HFFc6 (cell line): ENCODE results near the gene COG6. TPM values are rescaled to one million over a fixed set of nuclear protein-coding genes. Genes with fewer than 3 reads are reported as not detected.
A peak's percentile ranks its signal among the peaks of the same experiment; 100 is the strongest.

Source experiments
- DNase-seq: peaks from one replicate; pipeline ENCODE4 v3.0.0-alpha.2; 2018
- H3K27ac Mint-ChIP-seq: 2 replicates; pipeline ENCODE4 v1.8.0; 2020; ENCODE audit warnings: mild to moderate bottlenecking, mixed read lengths
- H3K27me3 Mint-ChIP-seq: 2 replicates; pipeline ENCODE4 v1.8.0; 2021; ENCODE audit warnings: mild to moderate bottlenecking, moderate library complexity, mixed read lengths; ENCODE audit not compliant: insufficient read depth
- H3K36me3 Mint-ChIP-seq: 2 replicates; pipeline ENCODE4 v1.8.0; 2021; ENCODE audit warnings: low read depth, mixed read lengths
- H3K4me1 Mint-ChIP-seq: 2 replicates; pipeline ENCODE4 v1.8.0; 2020; ENCODE audit warnings: low read depth, mixed read lengths
- H3K4me3 Mint-ChIP-seq: 2 replicates; pipeline ENCODE4 v1.8.0; 2020; ENCODE audit warnings: mild to moderate bottlenecking, moderate library complexity, mixed read lengths
- H3K9me3 Mint-ChIP-seq: 2 replicates; pipeline ENCODE4 v1.8.0; 2020; ENCODE audit warnings: mild to moderate bottlenecking, mixed read lengths
- total RNA-seq, 6 experiments: library from RNA; stranded (reverse); fragmentation: NEBNext Ultra II Directional; extraction: Animal tissue kit (Norgen Biotek cat#: 25700); gene quantifications; 2 replicates in 1 of 6; 3 replicates in 5 of 6; pipeline ENCODE4 v1.2.3, GENCODE V29; 2021
- TF ChIP-seq, protein P1 (sequence below): fragments of 200-600 bp; sonication (generic); IDR thresholded peaks from 2 replicates; pipeline ENCODE4 v1.5.0; 2021; ENCODE audit warnings: antibody characterized with exemption, mild to moderate bottlenecking

COG6 gene
- total RNA-seq, 6 experiments from 2014 or later = 43.1 to 56.0 (median 47.2) TPM

DNA sequence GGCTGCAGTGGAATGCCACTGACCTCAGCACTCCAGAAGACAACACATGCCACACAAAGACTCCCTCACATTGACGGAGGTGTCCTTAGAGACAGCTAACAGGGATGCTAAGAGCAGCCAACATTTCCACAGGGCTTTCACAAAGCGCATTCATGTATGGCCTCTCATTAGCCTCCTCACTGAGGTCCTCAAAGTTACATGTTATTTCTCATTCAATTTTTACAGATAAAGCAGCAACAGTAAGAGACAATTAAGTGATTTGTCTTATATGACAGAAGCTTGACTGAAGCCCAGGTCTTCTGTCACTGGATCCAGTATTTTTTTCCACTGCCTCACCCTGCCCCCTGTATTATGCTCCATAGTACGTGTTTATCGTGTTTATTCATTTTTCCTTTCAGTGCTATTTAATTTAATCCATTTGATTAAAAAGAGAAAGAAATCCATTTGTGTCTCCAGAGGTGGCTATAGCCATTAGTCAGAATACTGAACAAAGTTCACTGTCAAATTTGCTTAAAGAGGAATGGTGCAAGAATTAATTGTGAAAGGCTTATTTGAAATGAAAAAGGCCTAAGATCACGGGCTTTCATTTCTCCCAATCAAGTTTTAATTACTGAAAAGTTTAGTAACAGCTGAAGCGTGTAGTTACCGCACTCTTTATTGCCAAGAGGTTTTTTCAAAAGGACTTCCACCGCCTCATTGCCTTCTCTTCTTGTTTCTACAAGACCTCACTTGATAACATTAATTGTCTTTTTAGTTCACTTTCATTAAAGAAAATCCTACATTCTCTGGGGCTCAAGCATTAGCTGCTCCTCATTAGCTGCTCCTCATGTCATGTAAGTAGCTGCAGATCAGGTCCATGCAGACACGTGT is 115.0 kb downstream of the COG6 start:
- Mint-ChIP-seq H3K4me3 (no peak overlapping the region), H3K27ac (no peak overlapping the region)

DNA sequence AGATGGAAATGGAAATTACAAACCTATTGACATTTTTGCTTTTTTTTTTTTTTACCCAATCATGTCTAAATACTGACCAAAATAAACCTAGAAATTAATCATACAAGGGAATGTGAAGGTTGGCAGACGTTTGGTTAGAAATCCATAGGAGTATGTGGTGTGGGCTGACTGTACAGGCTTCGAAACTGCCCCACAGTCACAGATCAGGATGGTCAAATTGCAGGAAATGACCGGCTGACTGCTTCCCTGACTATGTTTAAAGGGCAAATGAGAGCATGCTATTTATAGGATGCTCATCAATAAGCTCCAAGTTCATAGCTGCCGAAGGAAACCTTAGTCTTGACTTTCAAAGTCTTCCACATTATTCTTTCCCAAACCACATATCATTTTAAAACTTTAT is 118.4 kb downstream of the COG6 start:
- Mint-ChIP-seq H3K27ac (peak overlapping the region; percentile 78), H3K4me3 (peak overlapping the region; percentile 34; the same call in 1 of the 2 replicates), H3K27me3 (0 out of 2 replicates have a peak, but pooled peaks cover 1% of the 10 kb centered on the region), H3K9me3 (peaks cover 10% of the 10 kb centered on the region), H3K4me1 (peaks cover 68% of the 10 kb centered on the region), H3K36me3 (peaks cover 9% of the 10 kb centered on the region)
- TF ChIP-seq, protein P1, sequence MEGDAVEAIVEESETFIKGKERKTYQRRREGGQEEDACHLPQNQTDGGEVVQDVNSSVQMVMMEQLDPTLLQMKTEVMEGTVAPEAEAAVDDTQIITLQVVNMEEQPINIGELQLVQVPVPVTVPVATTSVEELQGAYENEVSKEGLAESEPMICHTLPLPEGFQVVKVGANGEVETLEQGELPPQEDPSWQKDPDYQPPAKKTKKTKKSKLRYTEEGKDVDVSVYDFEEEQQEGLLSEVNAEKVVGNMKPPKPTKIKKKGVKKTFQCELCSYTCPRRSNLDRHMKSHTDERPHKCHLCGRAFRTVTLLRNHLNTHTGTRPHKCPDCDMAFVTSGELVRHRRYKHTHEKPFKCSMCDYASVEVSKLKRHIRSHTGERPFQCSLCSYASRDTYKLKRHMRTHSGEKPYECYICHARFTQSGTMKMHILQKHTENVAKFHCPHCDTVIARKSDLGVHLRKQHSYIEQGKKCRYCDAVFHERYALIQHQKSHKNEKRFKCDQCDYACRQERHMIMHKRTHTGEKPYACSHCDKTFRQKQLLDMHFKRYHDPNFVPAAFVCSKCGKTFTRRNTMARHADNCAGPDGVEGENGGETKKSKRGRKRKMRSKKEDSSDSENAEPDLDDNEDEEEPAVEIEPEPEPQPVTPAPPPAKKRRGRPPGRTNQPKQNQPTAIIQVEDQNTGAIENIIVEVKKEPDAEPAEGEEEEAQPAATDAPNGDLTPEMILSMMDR = no peak
- DNase-seq = peak; percentile 74

More for the DNA sequence above, 115.0 kb downstream of the COG6 start:
- Mint-ChIP-seq H3K36me3 (no peaks in the 10 kb centered on the region), H3K9me3 (no peaks in the 10 kb centered on the region), H3K4me1 (peaks cover 37% of the 10 kb centered on the region), H3K27me3 (no peaks in the 10 kb centered on the region)
- TF ChIP-seq, protein P1 = no peak
- no peak for DNase-seq

DNA sequence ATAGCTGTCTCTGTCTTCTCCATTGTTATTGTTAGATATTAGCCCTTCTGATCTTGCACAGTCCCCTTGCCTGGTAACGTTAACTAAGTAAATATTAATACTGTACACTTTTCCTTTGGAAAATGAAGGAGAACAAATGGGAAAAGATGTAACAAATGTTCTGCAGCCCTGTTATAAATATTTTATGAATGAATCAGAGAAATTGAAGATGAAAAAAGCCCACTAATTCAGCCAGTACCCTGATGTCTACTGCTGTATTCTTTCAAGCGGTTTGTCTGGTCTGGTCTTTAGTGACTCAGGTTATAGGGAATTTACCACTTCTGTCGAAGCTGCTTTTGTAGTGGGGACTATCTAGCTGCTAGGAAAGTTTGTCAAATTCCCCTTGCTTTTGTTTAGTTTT is 121.0 kb downstream of the COG6 start:
- TF ChIP-seq, protein P1 = no peak
- Mint-ChIP-seq H3K9me3 (peaks cover 10% of the 10 kb centered on the region), H3K36me3 (peaks cover 9% of the 10 kb centered on the region), H3K4me1 (peaks cover 87% of the 10 kb centered on the region), H3K4me3 (peak overlapping the region; percentile 58), H3K27ac (peak overlapping the region; percentile 86), H3K27me3 (0 out of 2 replicates have a peak, but pooled peaks cover 1% of the 10 kb centered on the region)
- peak; percentile 83 for DNase-seq

DNA sequence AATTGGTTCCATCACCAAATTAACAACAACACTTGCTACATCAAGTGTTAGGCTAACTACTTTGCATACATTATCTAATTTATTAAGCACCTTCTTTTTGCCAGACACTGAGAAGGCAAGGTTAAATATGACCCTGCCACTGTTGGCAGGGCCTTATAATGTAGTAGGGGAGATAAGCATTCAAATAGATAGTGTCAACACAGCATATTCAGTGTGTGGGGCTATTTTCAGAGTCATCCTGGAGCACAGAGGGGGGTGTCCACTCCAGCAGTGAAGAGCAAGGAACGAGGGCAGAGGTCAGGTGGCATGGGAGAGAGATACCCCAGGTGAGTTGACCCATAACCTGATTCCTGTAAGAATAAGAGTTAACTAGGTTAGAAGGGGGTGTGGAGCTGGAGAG is 121.6 kb downstream of the COG6 start:
- H3K27me3 Mint-ChIP-seq = 0 out of 2 replicates have a peak, but pooled peaks cover 1% of the 10 kb centered on the region
- H3K27ac Mint-ChIP-seq = peak overlapping the region; percentile 86
- peak overlapping the region; percentile 58 for H3K4me3 Mint-ChIP-seq
- H3K36me3 Mint-ChIP-seq = peaks cover 9% of the 10 kb centered on the region
- H3K9me3 Mint-ChIP-seq = peaks cover 10% of the 10 kb centered on the region
- TF ChIP-seq, protein P1 = no peak
- peaks cover 87% of the 10 kb centered on the region for H3K4me1 Mint-ChIP-seq
- no peak for DNase-seq

DNA sequence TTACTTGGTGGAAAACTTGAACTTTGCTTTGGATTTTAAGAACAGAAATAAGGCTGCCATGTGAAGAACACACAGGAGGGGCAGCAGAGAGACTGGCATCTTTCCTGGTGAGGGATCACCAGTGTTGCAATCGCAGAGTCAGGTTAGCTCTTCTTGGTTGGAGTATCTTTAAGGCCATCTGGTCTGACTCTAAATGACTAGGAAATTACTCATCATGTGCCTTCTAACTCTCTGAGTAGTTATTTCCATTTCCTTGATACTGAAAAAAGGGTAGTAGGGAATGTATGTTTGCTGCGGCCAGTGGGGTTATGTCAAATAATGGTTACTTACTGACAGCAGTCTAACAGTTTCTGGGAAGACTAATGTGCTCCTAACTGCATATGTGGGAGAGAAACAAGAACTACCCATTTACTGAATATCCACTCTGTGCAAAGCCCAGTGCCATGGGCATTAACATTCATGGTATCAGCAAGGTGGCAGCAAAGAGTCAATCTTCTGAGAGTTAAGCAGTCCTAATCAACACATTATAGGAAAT is 122.1 kb downstream of the COG6 start:
- TF ChIP-seq, protein P1 = peak; percentile 74
- Mint-ChIP-seq H3K36me3 (peaks cover 9% of the 10 kb centered on the region), H3K27me3 (0 out of 2 replicates have a peak, but pooled peaks cover 1% of the 10 kb centered on the region), H3K4me3 (peak overlapping the region; percentile 58), H3K27ac (peak overlapping the region; percentile 86), H3K4me1 (peaks cover 86% of the 10 kb centered on the region), H3K9me3 (peaks cover 10% of the 10 kb centered on the region)
- peak; percentile 97 for DNase-seq
